Ishikawa (cell line): ENCODE data around the gene SEMA4A.

ENCODE experiments used
- CEBPB ChIP-seq: IDR thresholded peaks from 2 replicates; pipeline ENCODE4 v1.6.1; 2012
- EP300 ChIP-seq: IDR thresholded peaks from 2 replicates; pipeline ENCODE4 v1.6.1; 2012; ENCODE audit warnings: borderline replicate concordance
- FOXM1 ChIP-seq: IDR thresholded peaks from 2 replicates; pipeline ENCODE4 v1.6.1; 2012; ENCODE audit warnings: low read depth, borderline replicate concordance
- NFIC ChIP-seq: IDR thresholded peaks from 2 replicates; pipeline ENCODE4 v1.6.1; 2012
- TAF1 ChIP-seq: IDR thresholded peaks from 2 replicates; pipeline ENCODE4 v1.6.1; 2012; ENCODE audit warnings: low read depth, mild to moderate bottlenecking
- ZBTB7A ChIP-seq: IDR thresholded peaks from 2 replicates; pipeline ENCODE4 v1.6.1; 2012; ENCODE audit warnings: low read depth
- TF ChIP-seq, protein P1 (sequence below): IDR thresholded peaks from 2 replicates; pipeline ENCODE4 v1.6.1; 2012; ENCODE audit warnings: low read depth, mild to moderate bottlenecking
- TF ChIP-seq, protein P2 (sequence below): IDR thresholded peaks from 2 replicates; pipeline ENCODE4 v1.6.1; 2012

- TF ChIP-seq FOXM1: no peak
- no peak for TF ChIP-seq EP300
- no peak for TF ChIP-seq TAF1
- TF ChIP-seq, protein P1, sequence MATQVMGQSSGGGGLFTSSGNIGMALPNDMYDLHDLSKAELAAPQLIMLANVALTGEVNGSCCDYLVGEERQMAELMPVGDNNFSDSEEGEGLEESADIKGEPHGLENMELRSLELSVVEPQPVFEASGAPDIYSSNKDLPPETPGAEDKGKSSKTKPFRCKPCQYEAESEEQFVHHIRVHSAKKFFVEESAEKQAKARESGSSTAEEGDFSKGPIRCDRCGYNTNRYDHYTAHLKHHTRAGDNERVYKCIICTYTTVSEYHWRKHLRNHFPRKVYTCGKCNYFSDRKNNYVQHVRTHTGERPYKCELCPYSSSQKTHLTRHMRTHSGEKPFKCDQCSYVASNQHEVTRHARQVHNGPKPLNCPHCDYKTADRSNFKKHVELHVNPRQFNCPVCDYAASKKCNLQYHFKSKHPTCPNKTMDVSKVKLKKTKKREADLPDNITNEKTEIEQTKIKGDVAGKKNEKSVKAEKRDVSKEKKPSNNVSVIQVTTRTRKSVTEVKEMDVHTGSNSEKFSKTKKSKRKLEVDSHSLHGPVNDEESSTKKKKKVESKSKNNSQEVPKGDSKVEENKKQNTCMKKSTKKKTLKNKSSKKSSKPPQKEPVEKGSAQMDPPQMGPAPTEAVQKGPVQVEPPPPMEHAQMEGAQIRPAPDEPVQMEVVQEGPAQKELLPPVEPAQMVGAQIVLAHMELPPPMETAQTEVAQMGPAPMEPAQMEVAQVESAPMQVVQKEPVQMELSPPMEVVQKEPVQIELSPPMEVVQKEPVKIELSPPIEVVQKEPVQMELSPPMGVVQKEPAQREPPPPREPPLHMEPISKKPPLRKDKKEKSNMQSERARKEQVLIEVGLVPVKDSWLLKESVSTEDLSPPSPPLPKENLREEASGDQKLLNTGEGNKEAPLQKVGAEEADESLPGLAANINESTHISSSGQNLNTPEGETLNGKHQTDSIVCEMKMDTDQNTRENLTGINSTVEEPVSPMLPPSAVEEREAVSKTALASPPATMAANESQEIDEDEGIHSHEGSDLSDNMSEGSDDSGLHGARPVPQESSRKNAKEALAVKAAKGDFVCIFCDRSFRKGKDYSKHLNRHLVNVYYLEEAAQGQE: no peak
- TF ChIP-seq CEBPB: no peak
- no peak for TF ChIP-seq NFIC
- TF ChIP-seq, protein P2, sequence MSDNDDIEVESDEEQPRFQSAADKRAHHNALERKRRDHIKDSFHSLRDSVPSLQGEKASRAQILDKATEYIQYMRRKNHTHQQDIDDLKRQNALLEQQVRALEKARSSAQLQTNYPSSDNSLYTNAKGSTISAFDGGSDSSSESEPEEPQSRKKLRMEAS: no peak
- no peak for TF ChIP-seq ZBTB7A
Observed at GRCh38 chr1:156160743-156161171, 7.4 kb downstream of the SEMA4A start.
